NCI-H748 treated with DMSO at 0.1 percent for 48 hours (cell line): ENCODE data around the gene DDX4.

Experiments
- DNase-seq: peaks from one replicate; lab custom pipeline; 2025; lab: John Stamatoyannopoulos, UW

DDX4 gene

DNA sequence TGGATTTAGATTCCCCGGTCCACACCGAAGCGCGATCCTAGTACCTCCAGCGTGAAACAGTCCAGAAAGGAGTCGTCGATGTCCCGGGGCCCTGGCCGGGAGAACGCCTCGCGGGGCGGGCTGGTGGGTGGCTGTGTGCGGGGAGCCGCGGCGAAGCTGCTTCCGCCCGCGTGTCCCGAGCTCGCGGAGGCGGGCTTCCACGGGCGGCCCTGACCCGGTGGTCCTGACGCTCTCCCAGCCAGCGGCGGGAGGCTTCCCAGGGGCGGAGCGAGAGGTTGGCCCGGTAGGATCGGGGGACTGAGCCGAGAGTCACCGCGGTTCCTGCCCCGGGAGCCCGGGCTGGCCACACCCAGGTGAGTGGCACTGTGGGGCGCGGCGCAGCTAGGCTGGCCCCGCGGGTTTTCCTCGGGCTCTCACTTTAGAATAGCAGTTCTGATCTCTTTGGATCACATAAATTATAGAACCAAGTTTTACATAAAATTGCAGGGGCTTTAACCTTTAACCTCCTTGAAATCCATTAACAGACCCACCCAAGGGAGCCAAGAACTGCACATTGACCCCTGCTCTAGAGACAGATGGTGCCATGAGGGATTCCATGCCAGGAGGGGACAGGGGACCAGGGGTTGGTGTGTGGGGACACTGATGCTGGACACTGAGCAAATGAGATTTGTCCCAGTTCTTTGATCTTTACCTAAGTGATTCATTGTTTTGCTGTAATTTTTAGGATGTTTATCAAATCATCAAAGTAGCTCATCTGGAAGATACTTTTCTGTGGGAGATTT, 84.1 kb downstream of the DDX4 start:
- DNase-seq: no peak

DNA sequence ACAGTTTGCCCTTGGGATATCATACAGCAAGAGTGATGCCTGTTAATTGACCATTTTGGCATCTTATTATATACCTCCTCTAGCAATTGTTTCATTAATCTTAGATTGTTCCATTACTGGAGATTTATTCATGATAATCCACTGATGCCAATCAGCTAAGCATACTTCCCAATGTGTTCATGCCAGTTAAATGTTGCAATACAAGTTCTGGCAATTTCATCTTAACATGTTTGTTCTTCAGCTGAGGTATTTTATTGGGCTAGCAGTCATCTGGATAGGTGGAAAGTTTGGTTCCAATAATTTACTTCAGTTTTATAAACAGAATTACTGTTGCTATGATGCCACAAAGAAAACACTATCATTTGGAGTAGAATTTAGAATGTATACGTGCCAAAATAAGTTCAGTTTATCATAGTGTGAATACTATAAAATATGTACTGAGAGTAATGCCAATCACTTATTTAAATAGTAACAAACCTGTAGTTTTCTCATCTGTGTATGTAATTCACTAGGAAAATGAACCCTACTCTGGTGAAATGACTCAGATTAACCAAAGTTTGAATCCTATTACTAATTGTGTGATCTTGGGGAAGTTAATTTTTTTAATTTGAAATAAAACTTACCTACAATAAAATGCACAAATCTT, 85.4 kb downstream of the DDX4 start:
- no peak for DNase-seq

DNA sequence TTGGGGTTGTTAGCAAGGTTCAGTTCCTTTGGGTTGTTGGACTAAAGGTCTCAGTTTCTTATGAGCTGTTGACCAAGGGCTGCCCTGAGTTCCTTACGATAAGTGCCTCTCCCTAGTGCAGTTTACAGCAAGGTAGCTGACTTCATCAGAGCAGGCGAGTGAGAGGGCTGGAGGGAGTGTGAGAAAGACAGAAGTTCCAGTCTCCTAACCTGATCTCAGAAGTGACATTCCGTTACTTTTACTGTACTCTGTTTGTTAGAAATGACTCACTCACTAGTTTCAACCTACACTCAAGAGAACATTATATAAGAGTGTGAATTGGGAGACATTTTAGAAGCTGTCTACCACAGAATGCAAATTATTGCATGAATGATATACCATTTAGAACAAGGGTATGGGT, 92.1 kb downstream of the DDX4 start:
- DNase-seq: no peak

DNA sequence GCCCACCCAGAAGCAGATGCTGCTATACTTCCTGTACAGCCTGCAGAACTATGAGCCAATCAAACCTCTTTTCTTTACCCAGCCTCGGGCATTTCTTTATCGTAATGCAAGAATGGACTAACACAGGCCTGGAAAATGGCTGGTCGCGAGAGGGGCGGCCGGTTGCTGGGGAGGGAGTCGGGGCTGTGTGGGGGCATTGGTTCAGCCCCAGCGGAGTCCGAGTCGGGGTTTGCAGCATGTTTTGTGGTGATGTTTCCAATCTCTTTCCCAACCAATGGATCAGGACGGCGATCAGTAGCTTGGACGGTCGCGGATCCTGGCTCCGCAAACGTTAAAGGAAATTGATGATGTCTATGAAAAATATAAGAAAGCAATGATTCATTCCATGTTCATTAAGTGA, 94.6 kb downstream of the DDX4 start:
- DNase-seq: no peak

DNA sequence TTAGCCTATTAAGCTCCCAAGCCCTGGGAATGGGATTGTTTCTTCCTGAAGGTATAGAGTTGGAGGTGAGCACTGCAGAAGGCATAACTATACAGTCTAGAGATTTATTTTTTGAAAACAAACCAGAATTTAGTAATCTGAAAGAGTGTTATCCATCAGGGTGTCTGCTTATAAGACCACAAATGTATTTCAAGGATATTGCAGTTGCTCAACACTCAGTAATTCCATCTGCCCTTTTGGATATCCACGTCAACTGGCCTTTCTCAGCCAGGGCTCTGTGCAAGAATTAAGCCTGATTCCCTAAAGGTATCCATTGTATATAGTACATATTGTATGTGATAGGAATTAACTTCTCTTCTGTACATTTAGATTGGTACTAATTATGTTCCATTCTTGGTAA, 98.3 kb downstream of the DDX4 start:
- no peak for DNase-seq

DNA sequence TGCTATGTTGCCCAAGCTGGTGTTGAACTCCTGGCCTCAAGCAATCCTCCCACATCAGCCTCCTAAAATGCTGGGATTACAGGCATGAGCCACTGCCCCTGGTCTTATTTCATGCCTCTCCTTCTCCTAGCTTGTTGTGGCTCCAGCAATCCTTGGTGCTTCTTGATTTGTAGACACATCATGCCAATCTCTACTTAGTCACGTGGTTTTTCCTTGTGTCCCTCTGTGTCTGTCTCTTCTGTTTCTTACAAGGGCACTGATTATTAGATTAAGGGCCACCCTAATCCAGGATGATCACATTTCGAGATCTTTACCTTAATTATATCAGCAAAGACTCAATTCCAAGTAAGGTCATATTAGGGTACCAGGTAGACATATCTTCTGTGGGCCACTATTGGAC, 104.1 kb downstream of the DDX4 start:
- no peak for DNase-seq

DNA sequence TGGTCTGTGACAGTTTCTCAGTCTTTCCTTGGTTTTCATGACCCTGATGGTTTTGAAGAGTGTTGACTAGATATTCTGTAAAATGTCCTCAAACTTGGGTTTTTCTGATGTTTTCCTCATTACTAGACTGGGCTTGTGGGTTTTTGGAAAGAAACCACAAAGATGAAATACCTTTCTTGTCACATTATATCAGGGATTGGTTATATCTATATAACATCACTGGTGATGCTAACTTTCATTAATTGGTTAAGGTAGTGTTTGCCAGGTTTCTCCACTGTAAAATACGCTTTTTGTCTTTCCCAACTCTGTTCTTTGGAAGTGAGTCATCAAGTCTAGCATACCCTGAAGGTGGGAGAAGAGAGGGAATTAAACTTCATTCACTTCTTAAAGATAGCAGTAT, 110.0 kb downstream of the DDX4 start:
- DNase-seq: no peak

DNA sequence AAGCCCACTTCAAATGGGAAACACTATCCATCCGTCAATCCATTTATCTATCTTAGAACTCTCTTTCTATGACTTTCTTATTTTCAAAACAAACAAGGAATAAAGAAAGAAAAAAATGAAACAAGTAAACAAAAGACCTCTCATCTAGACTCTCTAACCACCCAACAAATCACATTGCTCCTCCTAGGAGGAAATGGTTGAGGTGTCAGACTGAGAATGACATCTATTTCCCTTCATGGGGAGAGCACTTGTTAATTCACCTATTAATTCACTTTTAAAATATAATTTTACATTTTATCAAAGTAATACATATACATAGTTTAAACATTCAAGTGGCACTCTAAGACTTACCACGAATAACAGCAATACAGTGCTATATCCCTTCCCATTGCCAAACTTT, 110.9 kb downstream of the DDX4 start:
- DNase-seq: no peak

DNA sequence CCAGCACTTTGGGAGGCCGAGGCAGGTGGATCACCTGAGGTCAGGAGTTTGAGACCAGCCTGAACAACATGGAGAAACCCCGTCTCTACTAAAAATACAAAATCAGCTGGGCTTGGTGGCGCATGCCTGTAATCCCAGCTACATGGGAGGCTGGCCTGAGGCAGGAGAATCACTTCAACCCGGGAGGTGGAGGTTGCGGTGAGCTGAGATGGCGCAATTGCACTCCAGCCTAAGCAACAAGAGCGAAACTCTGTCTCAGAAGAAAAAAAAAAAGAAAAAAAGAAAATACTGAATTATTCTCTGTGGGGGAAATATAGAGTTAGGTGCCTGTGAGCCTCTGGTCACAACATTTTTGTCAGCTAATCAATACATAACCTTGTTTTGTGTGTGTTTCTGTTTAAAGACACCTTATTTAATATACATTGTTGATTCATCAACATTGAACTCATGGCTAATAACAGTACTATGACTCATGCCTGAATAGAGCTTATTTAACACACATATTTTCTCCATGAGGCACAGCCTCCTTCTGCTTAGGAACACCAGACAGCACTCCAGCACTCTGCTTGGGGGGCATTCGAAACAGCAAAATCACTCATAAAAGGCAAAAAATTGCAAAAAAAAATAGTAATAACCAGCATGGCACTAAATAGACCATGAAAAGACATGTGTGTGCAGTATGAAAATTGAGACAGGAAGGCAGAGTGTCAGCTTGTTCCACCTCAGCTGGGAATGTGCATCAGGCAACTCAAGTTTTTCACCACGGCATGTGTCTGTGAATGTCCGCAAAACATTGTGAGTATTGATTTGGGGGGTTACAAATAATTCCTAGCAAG, 113.2 kb downstream of the DDX4 start, which contains the start of gene IL31RA:
Gene IL31RA (plus strand): TSS at position 519 of the 836 bp plus-strand sequence. CDS start 214 bp downstream, at position 733.
- DNase-seq: no peak

DNA sequence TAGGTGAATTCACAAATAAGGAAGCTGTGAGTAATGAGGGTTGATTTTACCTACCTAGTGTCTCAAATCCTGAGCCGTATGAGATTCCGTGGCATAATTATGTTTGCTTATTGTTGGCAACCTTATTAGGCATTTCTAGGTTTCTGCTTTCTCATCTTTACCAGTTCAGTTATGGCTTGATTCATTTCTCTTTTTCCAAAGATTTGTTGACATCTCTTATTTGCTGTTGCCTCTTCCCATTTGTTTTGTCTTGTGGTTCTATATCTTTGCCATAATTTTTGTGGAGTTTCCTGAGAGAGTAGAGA, 113.8 kb downstream of the DDX4 start:
- no peak for DNase-seq

DNA sequence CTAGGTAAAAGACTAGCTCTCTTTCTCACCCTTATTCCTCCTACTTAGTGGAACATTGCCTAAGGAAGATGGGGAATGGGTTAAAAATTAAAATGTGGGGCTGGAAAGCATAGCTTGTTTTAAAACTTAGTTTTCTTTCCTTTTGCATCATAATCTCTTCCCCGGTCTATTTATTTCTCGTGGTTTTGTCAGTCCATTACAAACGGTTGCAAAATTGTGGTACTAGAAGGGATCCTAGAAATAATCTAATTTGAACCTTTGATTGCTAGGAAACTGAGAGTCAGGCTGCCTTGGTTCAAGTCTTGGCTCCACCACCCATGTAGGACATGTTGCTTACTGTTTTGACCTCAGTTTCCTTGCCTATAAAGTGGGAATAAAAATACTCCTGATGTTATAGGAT, 114.6 kb downstream of the DDX4 start:
- no peak for DNase-seq

DNA sequence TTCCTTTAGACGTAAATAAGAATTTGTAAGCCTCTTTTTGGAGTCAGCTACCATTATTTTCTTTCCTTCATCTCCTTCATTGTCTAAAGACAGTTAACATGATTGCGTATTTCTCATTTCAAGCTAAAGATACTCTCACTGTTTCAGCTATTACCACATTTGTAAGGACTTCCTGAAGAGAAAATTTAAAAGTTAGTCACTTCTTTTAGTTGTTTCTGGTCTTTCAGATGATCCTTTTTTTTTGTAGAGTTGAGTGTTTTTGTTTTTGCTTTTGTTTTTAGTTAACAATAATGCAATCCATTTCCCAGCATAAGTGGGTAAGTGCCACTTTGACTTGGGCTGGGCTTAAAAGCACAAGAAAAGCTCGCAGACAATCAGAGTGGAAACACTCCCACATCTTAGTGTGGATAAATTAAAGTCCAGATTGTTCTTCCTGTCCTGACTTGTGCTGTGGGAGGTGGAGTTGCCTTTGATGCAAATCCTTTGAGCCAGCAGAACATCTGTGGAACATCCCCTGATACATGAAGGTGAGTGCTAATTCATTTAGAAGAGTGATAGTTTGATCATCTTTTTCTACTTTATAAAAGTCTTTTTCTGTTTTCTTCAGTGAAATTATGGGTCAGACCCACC, 115.3 kb downstream of the DDX4 start:
- no peak for DNase-seq

DNA sequence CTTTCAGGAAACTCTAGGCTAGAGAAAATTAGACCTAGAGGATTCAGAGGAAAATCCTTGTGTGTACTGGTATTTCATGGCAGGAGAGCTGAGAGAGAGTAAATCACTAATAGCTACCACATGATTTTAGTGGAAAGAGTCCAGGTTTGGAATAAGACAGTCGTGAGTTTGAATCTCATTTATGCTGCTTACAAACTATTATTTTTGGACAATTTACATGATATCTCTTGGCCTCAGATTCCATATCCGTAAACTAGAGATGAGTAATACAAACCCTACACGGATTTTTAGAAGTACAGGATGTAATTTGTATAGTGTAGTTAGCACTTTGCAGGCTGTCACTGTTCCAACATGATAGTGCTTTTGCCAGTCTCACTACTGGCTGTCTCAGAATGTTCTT, 116.0 kb downstream of the DDX4 start:
- DNase-seq: no peak

DNA sequence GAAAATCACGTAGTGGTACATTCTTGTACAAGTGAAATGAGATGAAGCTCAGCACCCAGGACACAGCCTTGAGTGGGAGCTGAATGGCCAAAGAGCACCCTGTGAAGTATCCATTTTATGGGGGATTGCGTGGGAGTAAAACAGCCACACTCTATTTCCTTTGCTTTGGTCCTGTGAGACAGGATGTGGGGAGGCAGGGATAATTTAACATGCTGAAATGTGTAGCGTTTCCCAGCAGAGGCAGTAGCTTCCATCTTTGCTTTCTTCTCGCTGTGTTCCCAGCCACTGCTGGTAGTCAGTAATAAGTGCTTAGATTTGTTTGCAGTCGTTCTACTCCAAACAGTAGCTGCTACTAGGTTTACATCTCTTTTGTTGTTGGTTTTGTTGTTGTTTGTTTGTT, 117.6 kb downstream of the DDX4 start:
- no peak for DNase-seq

DNA sequence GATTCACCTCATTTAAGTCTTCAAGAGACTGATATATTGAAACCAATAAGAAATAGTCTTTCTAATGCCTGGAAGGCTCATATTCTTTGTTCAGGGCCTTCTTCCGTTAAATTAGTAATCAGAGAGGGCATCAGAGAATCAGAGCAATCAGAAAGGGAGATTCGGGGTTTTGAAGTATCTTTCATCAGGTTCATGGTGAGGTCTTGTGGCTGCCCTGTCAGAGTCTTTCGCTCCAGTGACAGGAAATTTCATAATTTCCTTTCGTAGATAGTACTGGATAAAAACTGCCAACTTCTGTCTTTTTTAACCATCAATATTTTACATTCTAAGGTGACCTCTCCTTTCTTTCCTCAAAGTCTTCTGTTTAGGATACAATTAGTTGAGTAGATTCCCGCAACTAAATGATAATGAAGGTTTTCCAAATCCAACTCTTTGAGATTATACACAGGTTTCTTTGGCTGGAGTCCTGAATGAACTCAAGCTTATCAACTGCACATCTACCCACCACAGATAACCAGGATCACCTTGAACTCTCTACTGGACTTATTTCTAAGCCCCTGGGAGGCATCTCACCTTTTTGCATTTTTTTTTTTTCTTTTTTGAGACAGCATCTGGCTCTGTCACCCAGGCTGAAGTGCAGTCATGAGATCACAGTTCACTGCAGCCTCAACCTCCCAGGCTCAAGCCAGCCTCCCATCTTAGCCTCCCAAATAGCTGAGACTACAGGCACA, 118.8 kb downstream of the DDX4 start:
- DNase-seq: no peak

DNA sequence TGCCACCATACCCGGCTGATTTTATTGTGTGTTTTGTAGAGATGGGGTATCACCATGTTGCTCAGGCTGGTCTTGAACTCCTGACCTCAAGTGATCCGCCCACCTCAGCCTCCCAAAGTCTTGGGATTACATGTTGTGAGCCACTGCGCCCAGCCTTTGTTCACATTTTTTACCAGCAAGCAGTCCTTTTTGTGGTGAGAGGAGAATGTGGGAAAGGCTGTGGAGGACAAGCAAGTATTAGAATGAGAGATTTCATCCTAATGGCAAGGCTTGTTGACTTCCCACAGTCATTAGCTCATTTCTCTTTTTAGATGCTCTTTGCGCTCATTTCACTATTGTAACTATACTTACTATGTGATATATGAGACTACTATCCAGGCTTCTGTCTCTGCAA, 119.4 kb downstream of the DDX4 start:
- no peak for DNase-seq

DNA sequence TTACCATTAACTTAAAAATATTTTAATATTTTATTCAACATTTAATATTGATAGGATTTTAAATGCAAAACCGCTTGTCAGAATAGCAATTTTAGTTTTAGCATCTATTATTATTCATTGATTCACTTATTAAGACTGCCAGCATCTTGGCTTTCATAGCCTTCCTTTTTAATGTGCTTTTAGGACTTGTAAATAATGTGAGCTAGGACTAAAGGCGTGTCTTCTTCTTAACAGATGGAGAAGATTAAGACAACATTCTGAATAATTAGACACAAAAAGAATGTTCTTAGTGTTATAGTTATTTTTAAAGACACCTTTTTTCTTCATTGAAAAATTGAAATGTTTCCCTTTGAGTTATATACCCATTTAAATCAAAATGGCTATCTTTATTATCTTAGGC, 120.2 kb downstream of the DDX4 start:
- DNase-seq: no peak

DNA sequence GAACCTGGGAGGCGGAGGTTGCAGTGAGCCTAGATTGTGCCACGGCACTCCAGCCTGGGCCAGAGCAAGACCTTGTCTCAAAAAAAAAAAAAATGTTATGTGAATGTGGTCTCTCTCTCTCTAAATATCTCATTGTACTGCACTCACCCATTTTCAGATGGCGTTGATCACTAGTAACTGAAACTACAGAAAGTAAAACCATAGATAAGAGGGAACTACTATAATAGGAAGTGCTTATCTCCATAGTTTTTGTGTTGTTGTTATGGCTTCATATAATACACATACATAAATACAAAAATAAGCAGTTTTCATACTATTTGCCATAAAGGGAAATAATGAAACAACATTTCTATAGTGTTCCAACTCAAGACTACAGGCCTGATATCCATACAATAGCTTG, 122.4 kb downstream of the DDX4 start:
- DNase-seq: no peak

DNA sequence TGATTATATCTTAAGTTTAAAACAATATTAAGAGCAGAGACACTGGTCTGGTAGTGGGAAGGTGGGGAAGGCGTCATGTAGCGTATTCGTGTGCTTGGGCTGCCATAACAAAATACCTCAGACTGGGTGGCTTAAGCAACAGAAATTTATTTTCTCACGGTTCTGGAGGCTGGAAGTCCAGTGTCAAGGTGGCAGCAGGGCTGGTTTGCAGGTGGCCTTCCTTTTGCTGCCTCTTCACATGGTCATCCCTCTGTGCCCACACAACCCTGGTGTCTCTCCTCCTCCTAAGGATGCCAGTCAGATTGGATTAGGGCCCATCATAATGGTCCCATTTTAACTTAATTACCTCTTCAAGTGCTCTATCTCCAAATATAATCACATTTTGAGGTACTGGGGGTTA, 122.8 kb downstream of the DDX4 start:
- no peak for DNase-seq

DNA sequence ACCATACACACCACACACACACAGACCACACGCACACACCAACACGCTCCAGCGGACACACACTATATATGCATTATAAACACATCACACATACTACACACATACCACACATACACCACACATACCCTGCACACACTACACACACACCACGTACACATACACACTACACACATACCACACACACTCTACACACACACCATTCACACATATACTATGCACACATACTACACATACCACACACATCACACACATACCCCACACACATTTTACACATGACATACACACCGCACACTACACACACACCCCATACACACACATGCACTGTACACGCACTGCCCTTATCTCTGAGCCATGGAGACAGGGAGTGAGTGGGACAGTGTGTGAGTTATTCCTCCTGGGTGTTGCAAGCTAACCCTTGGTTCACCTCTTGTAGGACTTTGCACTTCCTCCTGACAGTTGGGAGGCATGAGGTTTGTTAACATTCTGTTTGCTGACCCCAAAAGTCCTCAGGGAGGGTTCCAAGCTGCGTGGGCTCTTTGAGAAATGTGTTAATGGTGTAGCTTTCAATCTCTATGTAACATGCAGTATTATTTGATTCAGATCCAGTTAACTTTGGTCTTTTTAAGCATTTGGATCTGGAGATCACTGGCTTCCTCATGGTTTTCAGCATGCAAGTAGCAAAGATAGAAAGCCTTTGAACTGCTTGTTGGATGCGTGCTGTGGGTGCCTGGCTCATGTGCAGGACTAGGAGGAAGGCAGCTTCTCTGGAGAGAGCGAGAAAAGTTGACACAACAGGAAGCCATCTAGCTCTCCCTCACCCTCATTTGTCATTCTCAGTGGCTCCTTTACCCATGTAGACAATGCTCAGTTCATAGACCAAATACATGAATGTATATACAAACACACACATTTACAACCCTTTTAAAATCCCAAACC, 127.0 kb downstream of the DDX4 start:
- DNase-seq: no peak

DNA sequence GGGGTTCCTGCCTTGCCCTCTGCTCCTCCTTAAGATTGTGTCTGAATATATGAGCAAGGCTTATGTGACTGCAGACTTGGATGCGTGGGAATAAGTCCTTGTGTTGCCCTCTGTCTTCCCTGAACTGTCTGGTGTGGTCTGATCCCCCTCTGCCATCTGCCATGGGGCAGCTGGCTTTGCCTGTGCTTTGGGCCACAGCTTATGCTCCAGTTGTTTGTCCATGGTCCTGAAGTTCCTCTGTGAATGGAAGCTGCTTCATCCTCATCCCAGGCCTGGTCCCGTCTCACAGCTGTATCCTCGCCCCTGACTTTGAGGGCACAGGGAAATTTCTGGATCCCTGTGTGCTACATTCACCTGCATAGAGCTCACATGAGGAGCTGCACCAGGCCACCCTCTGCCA, 128.0 kb downstream of the DDX4 start:
- no peak for DNase-seq
